Vagina (tissue), 2 donors: ENCODE measurements around the gene RAPGEF4. TPM values are rescaled to one million over a fixed set of nuclear protein-coding genes. Genes with fewer than 3 reads are reported as not detected.
A peak's percentile ranks its signal among the peaks of the same experiment; 100 is the strongest.

ENCODE experiments used
- DNase-seq, 2 donors: peaks; one replicate each; pipeline ENCODE4 v3.0.0-alpha.2; 2017; ENCODE audit errors: extremely low spot score in 2 of 2
- H3K27ac ChIP-seq: fragments of 200-600 bp; sonication (generic); one replicate; pipeline ENCODE4 v1.5.1; 2019
- H3K27me3 ChIP-seq: fragments of 200-600 bp; sonication (generic); one replicate; pipeline ENCODE4 v1.5.1; 2019
- H3K36me3 ChIP-seq, 2 donors: fragments of 200-600 bp; sonication (generic); one replicate each; pipeline ENCODE4 v1.5.1; 2017 to 2019
- H3K4me1 ChIP-seq: fragments of 200-600 bp; sonication (generic); one replicate; pipeline ENCODE4 v1.5.1; 2019
- H3K4me3 ChIP-seq, 2 donors: fragments of 200-600 bp; sonication (generic); 1 replicate in 1 of 2; 2 replicates in 1 of 2; pipeline ENCODE4 v1.5.1; 2016 to 2019
- H3K9me3 ChIP-seq: fragments of 200-600 bp; sonication (generic); one replicate; pipeline ENCODE4 v1.5.1; 2019
- POLR2A ChIP-seq, 2 donors: fragments of 450-650 bp; IDR thresholded peaks; one replicate each; pipeline ENCODE4 v1.6.1; 2017; ENCODE audit warnings: antibody characterized with exemption in 2 of 2, mild to moderate bottlenecking in 2 of 2, moderate library complexity in 2 of 2
- POLR2AphosphoS5 ChIP-seq, 2 donors: sonication (generic); formaldehyde crosslinking; IDR thresholded peaks; one replicate each; pipeline ENCODE4 v1.9.0; 2017; ENCODE audit warnings: antibody characterized with exemption in 2 of 2, mild to moderate bottlenecking in 2 of 2, low read depth in 1 of 2; ENCODE audit not compliant: insufficient read depth in 1 of 2
- intact Hi-C: fragments of 100-400 bp; cut with DNase I; formaldehyde crosslinking; loops from one replicate; pipeline ENCODE4 v1.15.1; 2023
- total RNA-seq: library from RNA; depleted of rRNA; stranded (reverse); fragments of >200 nt; gene quantifications from one replicate; pipeline ENCODE4 v1.2.3, GENCODE V29; 2016
- TF ChIP-seq, protein P1 (sequence below), 3 experiments: fragments of 450-650 bp in 2 of 3; fragments of 200-600 bp in 1 of 3; sonication (generic) in 1 of 3; IDR thresholded peaks; one replicate each; pipeline ENCODE4 v1.5.1; 2017 to 2019; ENCODE audit warnings: antibody characterized with exemption in 3 of 3, mild to moderate bottlenecking in 2 of 3, moderate library complexity in 2 of 3

RAPGEF4 gene
- total RNA-seq, 1 donor from 2014 or later: 18.4 TPM

DNA sequence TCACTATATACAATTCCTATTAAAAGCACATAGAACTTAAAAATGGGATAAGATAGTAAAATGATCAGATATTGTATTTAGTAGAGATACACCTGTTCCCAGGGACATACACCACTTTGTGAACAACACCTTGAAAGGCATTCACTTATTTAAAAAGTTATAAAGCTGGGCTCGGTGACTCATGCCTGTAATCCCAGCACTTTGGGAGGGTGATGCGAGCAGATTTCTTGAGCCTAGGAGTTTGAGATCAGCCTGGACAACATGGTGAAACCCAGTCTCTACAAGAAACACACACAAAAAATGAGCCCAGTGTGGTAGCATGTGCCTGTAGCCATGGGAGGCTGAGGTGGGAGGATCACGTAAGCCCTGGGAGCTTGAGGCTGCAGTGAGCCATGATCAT lies 90.9 kb downstream of the RAPGEF4 start:
- intact Hi-C loops: no loop called here
- Histone ChIP-seq H3K27ac (no peak overlapping the region), H3K4me3 (no peak overlapping the region), H3K27me3 (no peaks in the 10 kb centered on the region), H3K36me3 (no peaks in the 10 kb centered on the region), H3K9me3 (no peaks in the 10 kb centered on the region), H3K4me1 (no peaks in the 10 kb centered on the region)
- TF ChIP-seq, protein P1, sequence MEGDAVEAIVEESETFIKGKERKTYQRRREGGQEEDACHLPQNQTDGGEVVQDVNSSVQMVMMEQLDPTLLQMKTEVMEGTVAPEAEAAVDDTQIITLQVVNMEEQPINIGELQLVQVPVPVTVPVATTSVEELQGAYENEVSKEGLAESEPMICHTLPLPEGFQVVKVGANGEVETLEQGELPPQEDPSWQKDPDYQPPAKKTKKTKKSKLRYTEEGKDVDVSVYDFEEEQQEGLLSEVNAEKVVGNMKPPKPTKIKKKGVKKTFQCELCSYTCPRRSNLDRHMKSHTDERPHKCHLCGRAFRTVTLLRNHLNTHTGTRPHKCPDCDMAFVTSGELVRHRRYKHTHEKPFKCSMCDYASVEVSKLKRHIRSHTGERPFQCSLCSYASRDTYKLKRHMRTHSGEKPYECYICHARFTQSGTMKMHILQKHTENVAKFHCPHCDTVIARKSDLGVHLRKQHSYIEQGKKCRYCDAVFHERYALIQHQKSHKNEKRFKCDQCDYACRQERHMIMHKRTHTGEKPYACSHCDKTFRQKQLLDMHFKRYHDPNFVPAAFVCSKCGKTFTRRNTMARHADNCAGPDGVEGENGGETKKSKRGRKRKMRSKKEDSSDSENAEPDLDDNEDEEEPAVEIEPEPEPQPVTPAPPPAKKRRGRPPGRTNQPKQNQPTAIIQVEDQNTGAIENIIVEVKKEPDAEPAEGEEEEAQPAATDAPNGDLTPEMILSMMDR (IDR thresholded peaks at IDR 0.05): no peak
- TF ChIP-seq POLR2AphosphoS5 (IDR thresholded peaks at IDR 0.05; ENCODE audit: insufficient read depth in 1 of 2, low read depth in 1 of 2): no peak
- no peak for TF ChIP-seq POLR2A (IDR thresholded peaks at IDR 0.05)
- no peak for DNase-seq

DNA sequence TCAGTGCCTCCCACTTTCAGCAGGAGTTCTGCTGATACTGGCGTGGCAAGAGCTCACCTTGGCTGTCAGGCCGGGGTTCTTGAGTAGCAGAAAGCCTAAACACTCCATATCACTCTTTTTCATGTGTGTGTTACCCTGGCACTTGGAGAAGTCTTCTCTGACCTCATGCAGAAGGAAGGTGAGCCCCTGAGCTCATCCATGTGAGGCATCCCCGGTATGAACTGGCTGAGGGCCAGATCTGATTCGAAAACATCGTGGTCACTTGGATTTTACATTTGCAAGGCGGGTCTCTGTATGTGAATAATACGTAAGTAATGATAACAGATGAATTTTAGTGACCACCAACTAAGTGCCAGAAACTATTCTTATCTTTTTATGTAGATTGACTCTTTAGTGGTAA lies 93.6 kb downstream of the RAPGEF4 start:
- no peak overlapping the region for H3K27ac ChIP-seq
- no peaks in the 10 kb centered on the region for H3K4me1 ChIP-seq
- no peaks in the 10 kb centered on the region for H3K27me3 ChIP-seq
- H3K4me3 ChIP-seq: no peak overlapping the region
- TF ChIP-seq POLR2AphosphoS5 (IDR thresholded peaks at IDR 0.05; ENCODE audit: insufficient read depth in 1 of 2, low read depth in 1 of 2) (no peak), POLR2A (IDR thresholded peaks at IDR 0.05) (no peak)
- TF ChIP-seq, protein P1 (IDR thresholded peaks at IDR 0.05): no peak
- DNase-seq: no peak
- H3K36me3 ChIP-seq: no peaks in the 10 kb centered on the region
- intact Hi-C loops: no loop called here
- no peaks in the 10 kb centered on the region for H3K9me3 ChIP-seq

DNA sequence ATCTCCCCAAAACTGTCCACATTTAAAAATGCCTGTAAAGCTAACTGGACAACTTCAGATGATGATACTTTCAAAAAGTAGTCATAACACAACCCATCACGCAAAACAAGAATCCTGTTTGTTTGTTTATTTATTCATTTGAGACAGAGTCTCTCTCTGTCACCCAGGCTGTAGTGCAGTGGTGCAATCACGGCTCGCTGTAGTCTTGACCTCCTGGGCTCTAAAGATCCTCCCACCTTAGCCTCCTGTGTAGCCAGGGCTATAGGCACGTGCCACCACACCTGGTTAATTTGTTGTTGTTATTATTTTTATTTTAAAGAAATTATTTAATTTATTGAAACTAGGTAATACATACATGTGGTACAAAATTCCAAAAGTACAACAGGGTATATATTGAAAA lies 94.8 kb downstream of the RAPGEF4 start:
- Histone ChIP-seq H3K4me1 (no peaks in the 10 kb centered on the region), H3K36me3 (no peaks in the 10 kb centered on the region), H3K9me3 (no peaks in the 10 kb centered on the region), H3K27me3 (no peaks in the 10 kb centered on the region), H3K4me3 (no peak overlapping the region), H3K27ac (no peak overlapping the region)
- TF ChIP-seq, protein P1 (IDR thresholded peaks at IDR 0.05): no peak
- TF ChIP-seq POLR2AphosphoS5 (IDR thresholded peaks at IDR 0.05; ENCODE audit: insufficient read depth in 1 of 2, low read depth in 1 of 2) (no peak), POLR2A (IDR thresholded peaks at IDR 0.05) (no peak)
- no peak for DNase-seq
- intact Hi-C loops: no loop called here

DNA sequence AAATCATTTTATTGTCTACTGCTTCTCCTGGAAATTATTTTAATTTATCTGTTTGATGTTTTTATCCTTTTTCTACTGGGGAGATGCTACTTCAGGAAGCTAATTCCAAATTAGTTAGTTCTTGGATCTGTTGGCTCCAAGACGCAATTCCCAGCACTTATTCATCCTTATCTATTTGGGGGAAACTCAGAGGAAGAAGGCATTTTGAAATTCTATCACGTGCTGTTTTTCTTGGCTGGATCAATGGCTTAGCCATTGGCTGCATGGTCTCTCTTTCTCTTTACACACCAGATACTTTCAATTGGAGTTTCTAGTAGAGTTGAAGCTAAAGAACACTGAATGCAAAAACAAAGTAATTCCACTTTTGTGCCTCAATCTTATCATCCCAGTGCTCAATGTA lies 98.3 kb downstream of the RAPGEF4 start:
- Histone ChIP-seq H3K27ac (no peak overlapping the region), H3K9me3 (no peaks in the 10 kb centered on the region), H3K4me3 (no peak overlapping the region), H3K36me3 (no peaks in the 10 kb centered on the region), H3K27me3 (no peaks in the 10 kb centered on the region), H3K4me1 (no peaks in the 10 kb centered on the region)
- intact Hi-C loops: no loop called here
- TF ChIP-seq, protein P1 (IDR thresholded peaks at IDR 0.05): no peak
- TF ChIP-seq POLR2AphosphoS5 (IDR thresholded peaks at IDR 0.05; ENCODE audit: insufficient read depth in 1 of 2, low read depth in 1 of 2): peak in 1 of 2 donors; percentile 66
- no peak for TF ChIP-seq POLR2A (IDR thresholded peaks at IDR 0.05)
- DNase-seq: no peak

DNA sequence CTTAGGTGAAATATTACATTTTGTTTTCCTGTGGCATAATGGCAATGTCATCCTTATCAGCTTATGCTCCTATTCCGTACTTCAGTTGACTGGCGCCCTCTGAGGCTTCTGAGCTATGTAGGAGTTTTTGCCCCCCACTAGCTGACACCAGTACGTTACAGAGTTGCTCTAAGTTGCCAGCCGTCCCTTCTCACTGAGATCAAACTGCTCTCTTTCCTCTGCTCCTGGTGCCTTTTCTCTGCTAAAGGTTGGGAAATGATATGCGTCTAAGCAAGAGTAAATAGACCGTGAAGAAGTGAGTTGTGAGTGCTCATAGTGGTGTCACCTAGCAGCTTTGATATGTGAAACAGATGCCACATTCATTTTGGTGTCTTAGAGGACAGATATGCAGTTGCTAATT lies 99.2 kb downstream of the RAPGEF4 start:
- Histone ChIP-seq H3K27me3 (no peaks in the 10 kb centered on the region), H3K9me3 (no peaks in the 10 kb centered on the region), H3K36me3 (no peaks in the 10 kb centered on the region), H3K27ac (no peak overlapping the region), H3K4me3 (no peak overlapping the region), H3K4me1 (no peaks in the 10 kb centered on the region)
- DNase-seq: no peak
- TF ChIP-seq POLR2A (IDR thresholded peaks at IDR 0.05): no peak
- TF ChIP-seq, protein P1 (IDR thresholded peaks at IDR 0.05): no peak
- no peak for TF ChIP-seq POLR2AphosphoS5 (IDR thresholded peaks at IDR 0.05; ENCODE audit: insufficient read depth in 1 of 2, low read depth in 1 of 2)
- intact Hi-C loops: no loop called here
